ENCODE results near the gene ARHGEF28.

The ARHGEF28 gene

GRCh38 chr5:73939557-73939956, 313.6 kb downstream of the ARHGEF28 start:
- DNase-seq (ENCODE audit: insufficient read length) (no peak), FAIRE-seq (no peak)
- TF ChIP-seq POLR2A (IDR thresholded peaks at IDR 0.05; ENCODE audit: low read depth, low read length): no peak
- TF ChIP-seq TAF1 (IDR thresholded peaks at IDR 0.05; ENCODE audit: borderline replicate concordance, low read depth, low read length): no peak
- TF ChIP-seq POLR2AphosphoS5 (IDR thresholded peaks at IDR 0.05; ENCODE audit: low read depth, low read length): no peak

DNA sequence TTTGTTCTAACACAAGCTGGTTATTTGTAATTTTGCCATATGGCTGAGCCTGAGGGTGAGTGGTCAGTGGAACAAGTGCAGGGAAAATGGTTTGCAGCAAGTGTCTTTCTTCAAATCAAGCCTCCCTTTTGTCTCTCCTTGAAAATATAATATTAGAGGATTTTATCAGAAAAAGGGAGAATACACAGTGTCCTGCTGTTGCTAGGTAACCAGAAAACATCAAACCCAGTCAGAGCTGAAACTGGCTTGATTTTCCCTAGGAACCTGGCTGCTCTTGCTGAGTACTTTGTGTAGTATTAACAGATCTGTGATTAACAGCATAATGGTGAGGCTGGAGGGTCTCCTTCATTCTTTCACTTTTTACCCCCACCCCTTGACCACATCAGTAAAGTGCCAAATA, 314.0 kb downstream of the ARHGEF28 start:
- no peak for FAIRE-seq
- no peak for DNase-seq (ENCODE audit: insufficient read length)
- TF ChIP-seq POLR2AphosphoS5 (IDR thresholded peaks at IDR 0.05; ENCODE audit: low read depth, low read length) (no peak), TAF1 (IDR thresholded peaks at IDR 0.05; ENCODE audit: borderline replicate concordance, low read depth, low read length) (no peak), POLR2A (IDR thresholded peaks at IDR 0.05; ENCODE audit: low read depth, low read length) (no peak)

DNA sequence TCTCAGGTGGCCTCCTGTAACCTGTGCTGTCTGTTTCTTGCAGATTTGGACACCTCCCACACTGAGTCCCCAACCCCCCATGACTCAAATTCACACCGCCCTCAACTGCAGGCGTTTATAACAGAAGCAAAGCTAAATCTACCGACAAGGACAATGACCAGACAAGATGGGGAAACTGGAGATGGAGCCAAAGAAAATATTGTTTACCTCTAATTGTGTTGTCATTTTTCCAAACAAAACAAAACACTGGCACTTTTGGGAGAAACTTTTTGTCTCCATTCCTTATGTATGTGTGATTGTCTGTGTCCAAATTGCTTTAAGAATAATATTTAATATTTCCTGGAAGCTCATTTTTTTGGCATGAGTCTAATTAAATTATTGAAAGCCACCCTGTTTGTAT, 314.8 kb downstream of the ARHGEF28 start:
- FAIRE-seq: no peak

DNA sequence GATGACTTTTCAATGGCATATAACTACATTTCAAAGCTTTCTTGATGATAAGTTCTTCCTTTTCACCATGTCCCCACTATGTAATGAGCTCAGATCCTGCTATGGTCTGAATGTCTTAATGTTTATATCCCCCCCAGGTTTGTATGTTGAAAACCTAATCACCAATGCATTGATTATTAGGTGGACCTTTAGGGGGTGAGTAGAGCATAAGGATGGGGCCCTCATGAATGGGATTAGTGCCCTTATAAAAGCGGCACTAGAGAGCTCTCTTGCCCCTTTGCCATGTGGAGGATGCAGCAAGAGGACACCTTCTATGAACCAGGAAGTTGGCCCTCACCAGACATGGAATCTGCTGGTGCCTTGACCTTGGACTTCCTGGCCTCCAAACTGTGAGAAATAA, 316.8 kb downstream of the ARHGEF28 start:
- TF ChIP-seq POLR2A (IDR thresholded peaks at IDR 0.05; ENCODE audit: low read depth, low read length) (no peak), TAF1 (IDR thresholded peaks at IDR 0.05; ENCODE audit: borderline replicate concordance, low read depth, low read length) (no peak), POLR2AphosphoS5 (IDR thresholded peaks at IDR 0.05; ENCODE audit: low read depth, low read length) (no peak)
- FAIRE-seq (no peak), DNase-seq (ENCODE audit: insufficient read length) (no peak)

More for the DNA sequence above, 314.8 kb downstream of the ARHGEF28 start:
- TF ChIP-seq POLR2AphosphoS5 (IDR thresholded peaks at IDR 0.05; ENCODE audit: low read depth, low read length) (no peak), POLR2A (IDR thresholded peaks at IDR 0.05; ENCODE audit: low read depth, low read length) (no peak), TAF1 (IDR thresholded peaks at IDR 0.05; ENCODE audit: borderline replicate concordance, low read depth, low read length) (no peak)
- DNase-seq (ENCODE audit: insufficient read length): no peak

GRCh38 chr5:73943397-73943796, 317.4 kb downstream of the ARHGEF28 start:
- DNase-seq (ENCODE audit: insufficient read length) (no peak), FAIRE-seq (no peak)
- TF ChIP-seq POLR2A (IDR thresholded peaks at IDR 0.05; ENCODE audit: low read depth, low read length) (no peak), POLR2AphosphoS5 (IDR thresholded peaks at IDR 0.05; ENCODE audit: low read depth, low read length) (no peak), TAF1 (IDR thresholded peaks at IDR 0.05; ENCODE audit: borderline replicate concordance, low read depth, low read length) (no peak)

GRCh38 chr5:73944581-73944980, 318.6 kb downstream of the ARHGEF28 start:
- TF ChIP-seq POLR2A (IDR thresholded peaks at IDR 0.05; ENCODE audit: low read depth, low read length): no peak
- no peak for TF ChIP-seq POLR2AphosphoS5 (IDR thresholded peaks at IDR 0.05; ENCODE audit: low read depth, low read length)
- TF ChIP-seq TAF1 (IDR thresholded peaks at IDR 0.05; ENCODE audit: borderline replicate concordance, low read depth, low read length): no peak
- FAIRE-seq: no peak
- DNase-seq (ENCODE audit: insufficient read length): no peak

DNA sequence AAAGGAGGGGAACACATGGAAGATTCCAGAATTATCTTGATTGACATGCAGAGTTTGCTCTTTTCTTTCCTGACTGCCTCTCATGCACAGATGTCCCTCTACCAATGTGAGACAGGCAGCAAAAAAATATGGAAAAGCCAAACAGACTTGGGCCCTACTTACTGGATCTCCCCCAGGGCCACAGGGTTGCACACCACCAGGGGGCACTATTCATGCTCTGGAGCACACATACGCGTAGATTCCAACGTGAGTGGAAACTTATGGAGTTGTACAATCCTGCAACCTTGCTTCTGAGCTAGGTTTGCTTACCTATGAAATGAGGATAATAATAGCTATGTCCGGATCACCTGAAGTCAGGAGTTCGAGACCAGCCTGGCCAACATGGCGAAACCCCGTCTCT, 319.5 kb downstream of the ARHGEF28 start:
- TF ChIP-seq POLR2A (IDR thresholded peaks at IDR 0.05; ENCODE audit: low read depth, low read length) (no peak), POLR2AphosphoS5 (IDR thresholded peaks at IDR 0.05; ENCODE audit: low read depth, low read length) (no peak), TAF1 (IDR thresholded peaks at IDR 0.05; ENCODE audit: borderline replicate concordance, low read depth, low read length) (no peak)
- no peak for FAIRE-seq
- DNase-seq (ENCODE audit: insufficient read length): no peak

DNA sequence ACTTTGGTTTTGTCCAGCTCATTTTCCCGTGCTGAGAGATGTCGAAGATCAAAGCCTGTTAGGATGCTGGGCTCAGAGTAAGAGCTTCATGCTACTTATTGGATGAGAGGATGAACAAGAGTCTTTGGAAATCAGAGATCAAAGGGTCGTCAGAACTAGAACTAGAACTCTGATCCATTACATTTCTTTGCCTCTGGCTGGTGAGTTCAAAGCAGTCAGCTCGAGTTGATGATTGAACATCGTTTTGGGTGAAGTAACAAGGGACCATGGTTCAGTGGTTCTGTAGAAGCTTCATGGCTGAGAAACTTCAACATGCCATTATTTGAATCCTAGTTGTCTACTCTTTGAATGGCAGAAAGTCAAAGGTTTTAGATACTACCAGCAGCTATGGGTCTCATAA, 320.3 kb downstream of the ARHGEF28 start:
- no peak for DNase-seq (ENCODE audit: insufficient read length)
- no peak for FAIRE-seq
- TF ChIP-seq TAF1 (IDR thresholded peaks at IDR 0.05; ENCODE audit: borderline replicate concordance, low read depth, low read length) (no peak), POLR2A (IDR thresholded peaks at IDR 0.05; ENCODE audit: low read depth, low read length) (no peak), POLR2AphosphoS5 (IDR thresholded peaks at IDR 0.05; ENCODE audit: low read depth, low read length) (no peak)

DNA sequence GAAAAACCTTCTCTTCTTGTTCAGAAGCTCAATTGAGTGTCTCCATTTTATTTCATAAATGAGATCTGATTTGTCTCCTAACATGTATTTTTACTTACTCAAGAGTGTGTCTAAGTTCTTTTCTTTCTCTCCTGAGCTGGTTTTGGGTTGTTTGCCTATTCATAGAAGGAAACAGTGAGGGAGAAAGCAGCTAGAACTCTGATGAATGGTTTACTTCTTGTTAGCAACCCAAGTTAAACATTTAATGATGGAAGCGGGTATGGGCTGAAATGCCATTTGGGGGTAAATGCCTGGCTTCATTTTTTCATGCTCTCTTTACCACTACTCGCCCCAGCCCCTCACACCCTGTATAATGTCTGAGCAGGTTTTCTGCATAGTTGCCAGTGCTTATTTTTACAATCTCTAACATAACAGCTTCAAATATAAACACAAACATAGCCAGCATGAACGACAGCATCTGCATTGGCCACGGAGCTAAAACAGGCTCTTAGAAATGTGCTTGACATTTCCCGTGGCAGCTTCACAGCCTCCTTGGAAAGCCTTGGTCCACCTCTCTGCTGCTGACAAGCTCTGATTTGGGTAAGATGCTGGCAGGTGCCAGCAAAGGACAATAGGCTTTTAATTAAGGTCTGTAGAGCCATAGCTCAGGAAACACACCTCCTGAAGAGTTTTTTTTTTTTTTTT, 321.1 kb downstream of the ARHGEF28 start:
- no peak for DNase-seq (ENCODE audit: insufficient read length)
- FAIRE-seq: no peak
- TF ChIP-seq TAF1 (IDR thresholded peaks at IDR 0.05; ENCODE audit: borderline replicate concordance, low read depth, low read length): no peak
- no peak for TF ChIP-seq POLR2A (IDR thresholded peaks at IDR 0.05; ENCODE audit: low read depth, low read length)
- TF ChIP-seq POLR2AphosphoS5 (IDR thresholded peaks at IDR 0.05; ENCODE audit: low read depth, low read length): no peak

DNA sequence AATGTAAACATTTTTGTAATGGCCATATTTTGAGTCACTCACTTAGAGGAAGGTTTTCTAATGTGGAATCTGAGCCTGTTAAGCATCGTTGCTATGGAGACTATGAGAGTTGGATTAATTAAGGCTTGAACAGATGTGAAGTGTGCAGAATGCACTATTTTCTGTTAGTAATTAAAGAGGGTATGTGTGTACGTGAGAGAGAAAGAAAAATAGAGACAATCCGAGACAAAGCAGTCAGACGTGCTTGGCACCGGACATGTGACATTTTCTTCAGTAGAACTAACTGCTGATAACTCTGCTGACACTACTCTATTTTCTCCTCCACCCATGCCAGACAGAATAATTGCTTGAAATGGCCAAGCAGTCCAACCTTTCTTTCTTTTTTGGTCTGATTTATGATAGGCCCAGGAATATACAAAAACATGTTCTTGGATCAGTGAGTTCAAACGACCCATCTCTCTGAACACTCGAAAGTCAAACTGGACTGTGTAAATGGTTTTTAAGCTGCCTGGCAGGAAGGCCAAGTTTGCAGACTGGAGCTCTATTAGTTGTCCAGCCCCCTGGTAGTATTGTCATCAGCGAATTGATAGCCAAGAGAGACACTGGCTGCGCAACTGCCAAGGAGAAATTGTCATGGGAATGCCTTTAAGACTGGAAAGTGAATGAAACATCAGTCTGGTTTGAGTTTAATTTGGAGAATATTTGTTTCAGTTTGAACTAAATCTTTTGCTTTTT, 322.1 kb downstream of the ARHGEF28 start:
- no peak for TF ChIP-seq POLR2A (IDR thresholded peaks at IDR 0.05; ENCODE audit: low read depth, low read length)
- TF ChIP-seq TAF1 (IDR thresholded peaks at IDR 0.05; ENCODE audit: borderline replicate concordance, low read depth, low read length): no peak
- TF ChIP-seq POLR2AphosphoS5 (IDR thresholded peaks at IDR 0.05; ENCODE audit: low read depth, low read length): no peak
- DNase-seq (ENCODE audit: insufficient read length): no peak
- FAIRE-seq: no peak

- no peak for TF ChIP-seq POLR2AphosphoS5 (IDR thresholded peaks at IDR 0.05; ENCODE audit: low read depth, low read length)
- no peak for TF ChIP-seq TAF1 (IDR thresholded peaks at IDR 0.05; ENCODE audit: borderline replicate concordance, low read depth, low read length)
- TF ChIP-seq POLR2A (IDR thresholded peaks at IDR 0.05; ENCODE audit: low read depth, low read length): no peak
- DNase-seq (ENCODE audit: insufficient read length) (no peak), FAIRE-seq (no peak)
These were observed 322.7 kb downstream of the ARHGEF28 start for GRCh38 chr5:73948720-73949119.

DNA sequence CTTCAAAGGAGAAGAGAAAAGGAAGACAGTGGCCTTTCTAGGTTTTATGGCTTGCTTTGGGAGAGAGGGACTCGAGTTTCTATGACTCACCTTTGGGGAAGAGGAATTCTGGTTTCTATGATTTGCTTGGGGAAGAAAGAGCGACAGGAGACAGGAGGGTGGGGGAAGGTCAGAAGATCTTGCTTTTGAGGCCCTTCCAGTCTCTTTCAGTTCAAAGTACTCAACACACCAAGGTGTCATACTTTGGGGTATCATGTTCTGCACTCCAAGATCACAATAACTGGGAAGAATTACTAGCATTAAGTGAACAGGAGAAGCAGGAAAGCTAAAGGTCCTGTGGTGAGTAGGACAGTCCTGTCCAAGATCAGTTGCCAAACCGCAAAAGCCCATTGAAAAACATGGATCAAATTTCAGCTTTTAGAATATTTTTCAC, 324.5 kb downstream of the ARHGEF28 start:
- FAIRE-seq (no peak), DNase-seq (ENCODE audit: insufficient read length) (no peak)
- TF ChIP-seq TAF1 (IDR thresholded peaks at IDR 0.05; ENCODE audit: borderline replicate concordance, low read depth, low read length) (no peak), POLR2AphosphoS5 (IDR thresholded peaks at IDR 0.05; ENCODE audit: low read depth, low read length) (no peak)
